PC-3 (cell line): ENCODE results near the gene RHBDD3.

Experiments
- CTCF ChIP-seq: fragments of 300-600 bp; sonication (generic); conservative IDR thresholded peaks from 2 replicates; pipeline ENCODE4 v1.5.1; 2017; ENCODE audit warnings: antibody characterized with exemption, low read depth, mild to moderate bottlenecking, low read length
- EZH2 ChIP-seq: fragments of 300-600 bp; sonication (generic); IDR thresholded peaks from one replicate; pipeline ENCODE4 v1.6.1; 2017; ENCODE audit warnings: antibody characterized with exemption, mild to moderate bottlenecking, low read length; ENCODE audit not compliant: unreplicated experiment
- EZH2phosphoT487 ChIP-seq: fragments of 300-600 bp; sonication (generic); IDR thresholded peaks from 2 replicates; pipeline ENCODE4 v1.6.1; 2018; ENCODE audit warnings: mild to moderate bottlenecking, antibody characterized with exemption, low read length, borderline replicate concordance

GRCh38 chr22:29269230-29269604 lies 1.4 kb upstream of the RHBDD3 start:
- TF ChIP-seq CTCF (no peak), EZH2phosphoT487 (no peak), EZH2 (no peak)
